Measurements from ENCODE around the gene TRPV2.
"Not testable (repeated sequence)": the region's sequence is repeated elsewhere in the genome, so short reads cannot be mapped to it uniquely, and the experiment has no call there.

- not testable (repeated sequence) for TF ChIP-seq POLR2A, CTCF (IDR thresholded peaks at IDR 0.05)
Observed at GRCh38 chr17:16395887-16396286, 19.5 kb upstream of the TRPV2 start.
